ENCODE measurements around the gene UPK1A.

Gene UPK1A

DNA sequence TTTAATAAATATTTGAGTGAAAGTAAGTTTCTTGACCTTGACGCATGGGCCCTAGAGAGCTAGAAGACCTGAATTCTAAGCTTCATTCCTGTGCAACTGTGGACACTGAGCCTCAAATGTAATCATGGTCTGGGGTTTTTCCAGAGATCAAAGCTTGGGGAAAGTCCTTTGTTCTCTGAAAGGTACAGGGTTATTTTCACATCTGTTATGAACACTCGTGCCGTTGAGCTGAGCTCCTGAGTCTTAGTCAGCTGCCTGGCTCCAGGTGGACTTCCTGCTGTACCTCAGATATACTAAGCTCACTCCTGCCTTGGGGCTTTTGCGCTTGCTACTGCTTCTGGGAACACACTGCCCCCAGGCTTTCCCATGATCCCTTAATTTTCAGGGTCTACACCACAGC, 30.5 kb downstream of the UPK1A start:
- no peak for TF ChIP-seq POLR2A (IDR thresholded peaks at IDR 0.05; ENCODE audit: low read depth, low read length)
- no peak for TF ChIP-seq POLR2AphosphoS5 (IDR thresholded peaks at IDR 0.05; ENCODE audit: low read depth, low read length)
- no peak for TF ChIP-seq TAF1 (IDR thresholded peaks at IDR 0.05; ENCODE audit: borderline replicate concordance, low read depth, low read length)
- DNase-seq (ENCODE audit: insufficient read length) (no peak), FAIRE-seq (peak; percentile 82)

DNA sequence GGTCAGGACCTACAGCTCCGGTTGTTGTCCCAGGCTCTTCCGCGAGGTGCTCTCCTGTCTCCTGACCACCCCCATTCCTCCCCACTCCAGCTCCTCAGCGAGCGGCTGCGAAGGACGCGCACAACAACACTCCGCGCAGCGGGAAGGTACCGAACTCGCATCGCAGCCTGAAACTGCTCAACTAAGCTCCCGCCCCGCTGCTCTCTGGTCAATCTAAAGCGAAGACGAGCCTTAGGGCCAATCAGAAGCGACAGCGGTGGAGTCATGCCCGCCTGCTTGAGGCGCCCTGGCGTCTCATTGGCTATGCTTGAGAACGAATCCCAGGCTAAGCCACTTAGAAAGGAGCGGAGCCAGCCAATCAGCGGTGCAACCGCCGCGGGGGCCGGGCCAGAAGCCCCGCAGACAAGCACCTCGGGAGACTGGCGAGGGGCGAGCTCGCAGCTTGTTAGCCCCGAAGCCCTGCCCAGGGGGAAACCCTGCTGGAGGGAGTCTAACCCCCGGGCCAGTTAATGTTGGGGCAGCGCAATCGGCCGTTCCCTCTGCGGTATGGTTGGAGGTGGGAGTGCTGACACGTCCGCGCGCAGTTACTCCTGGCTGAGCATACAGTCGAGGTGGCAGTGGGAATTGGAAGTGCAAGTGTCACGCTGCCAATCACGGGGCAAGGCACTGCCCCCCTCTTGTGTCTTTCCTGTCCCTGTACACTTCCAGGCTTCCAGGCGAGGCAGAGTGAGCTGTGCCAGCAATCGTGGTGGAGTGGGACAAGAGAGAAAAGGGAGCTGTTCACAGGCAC, 36.1 kb downstream of the UPK1A start:
- TF ChIP-seq TAF1 (IDR thresholded peaks at IDR 0.05; ENCODE audit: borderline replicate concordance, low read depth, low read length) (no peak), POLR2A (IDR thresholded peaks at IDR 0.05; ENCODE audit: low read depth, low read length) (peak; percentile 81), POLR2AphosphoS5 (IDR thresholded peaks at IDR 0.05; ENCODE audit: low read depth, low read length) (peak; percentile 57; the same call in 1 of the 2 replicates)
- FAIRE-seq (peak; percentile 100), DNase-seq (ENCODE audit: insufficient read length) (peak; percentile 95)

DNA sequence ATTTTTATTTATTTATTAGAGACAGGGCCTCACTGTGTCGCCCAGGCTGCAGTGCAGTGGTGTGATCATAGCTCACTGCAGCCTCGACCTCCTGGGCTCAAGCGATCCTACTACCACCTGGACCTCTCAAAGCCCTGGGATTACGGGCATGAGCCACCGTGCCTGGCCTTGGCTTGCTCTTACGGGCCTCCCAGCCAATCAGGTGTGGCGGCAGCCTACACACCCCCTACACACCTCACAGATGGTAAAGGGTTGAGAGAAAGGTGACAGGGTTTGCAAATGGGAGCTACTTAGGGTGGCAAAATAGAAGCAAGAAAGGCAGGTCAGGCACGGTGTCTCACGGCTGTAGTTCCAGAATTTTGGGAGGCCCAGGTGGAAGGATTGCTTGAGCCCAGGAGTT, 37.0 kb downstream of the UPK1A start:
- TF ChIP-seq TAF1 (IDR thresholded peaks at IDR 0.05; ENCODE audit: borderline replicate concordance, low read depth, low read length) (no peak), POLR2AphosphoS5 (IDR thresholded peaks at IDR 0.05; ENCODE audit: low read depth, low read length) (no peak), POLR2A (IDR thresholded peaks at IDR 0.05; ENCODE audit: low read depth, low read length) (no peak)
- no peak for DNase-seq (ENCODE audit: insufficient read length)
- FAIRE-seq = peak; percentile 21

DNA sequence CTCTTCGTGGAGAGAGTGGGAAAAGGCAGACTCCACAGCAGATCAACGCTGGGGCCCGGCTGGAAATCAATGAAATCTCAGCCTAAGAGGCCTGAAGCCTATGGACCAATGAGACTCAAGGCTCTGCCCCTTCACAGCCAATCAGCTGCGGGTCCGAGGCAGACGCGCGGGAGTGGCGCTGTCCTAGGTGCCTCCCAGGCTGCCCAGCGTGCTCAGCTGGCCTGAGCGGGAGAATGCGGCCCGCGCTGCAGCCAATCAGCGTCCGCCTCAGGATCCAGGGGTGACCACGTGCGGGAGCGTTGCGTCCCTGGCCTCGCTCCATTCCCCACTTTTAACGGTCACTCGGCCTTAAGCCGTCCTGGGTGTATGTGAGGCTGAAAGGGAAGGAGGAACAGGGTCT, 37.9 kb downstream of the UPK1A start, which contains the start of gene ZBTB32:
Gene ZBTB32 (plus strand): TSS at position 341 of the 400 bp plus-strand sequence. CDS start 10,069 bp downstream, outside the sequence.
- TF ChIP-seq TAF1 (IDR thresholded peaks at IDR 0.05; ENCODE audit: borderline replicate concordance, low read depth, low read length) = no peak
- DNase-seq (ENCODE audit: insufficient read length) (peak; percentile 21), FAIRE-seq (no peak)

DNA sequence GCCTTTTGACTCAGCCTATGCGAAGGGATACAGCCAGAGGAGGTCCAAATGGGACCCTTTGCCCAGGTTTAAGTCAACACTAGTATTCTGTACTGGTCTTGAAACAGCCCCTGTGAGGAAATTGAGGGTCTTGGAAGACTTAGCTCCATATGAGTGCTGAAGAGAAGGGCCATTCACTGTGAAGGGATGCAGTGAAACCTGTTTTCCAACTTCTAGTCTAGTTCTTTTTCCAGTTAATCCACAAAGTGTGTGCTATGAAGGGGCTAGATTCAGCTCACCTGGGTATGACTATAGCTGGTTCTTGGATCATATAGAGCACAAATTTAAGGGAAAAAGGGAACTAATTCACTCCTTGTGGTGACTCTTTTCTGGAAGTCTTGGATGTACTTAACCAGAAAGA, 42.1 kb downstream of the UPK1A start:
- FAIRE-seq (no peak), DNase-seq (ENCODE audit: insufficient read length) (no peak)
- TF ChIP-seq TAF1 (IDR thresholded peaks at IDR 0.05; ENCODE audit: borderline replicate concordance, low read depth, low read length) (no peak), POLR2A (IDR thresholded peaks at IDR 0.05; ENCODE audit: low read depth, low read length) (no peak), POLR2AphosphoS5 (IDR thresholded peaks at IDR 0.05; ENCODE audit: low read depth, low read length) (no peak)

DNA sequence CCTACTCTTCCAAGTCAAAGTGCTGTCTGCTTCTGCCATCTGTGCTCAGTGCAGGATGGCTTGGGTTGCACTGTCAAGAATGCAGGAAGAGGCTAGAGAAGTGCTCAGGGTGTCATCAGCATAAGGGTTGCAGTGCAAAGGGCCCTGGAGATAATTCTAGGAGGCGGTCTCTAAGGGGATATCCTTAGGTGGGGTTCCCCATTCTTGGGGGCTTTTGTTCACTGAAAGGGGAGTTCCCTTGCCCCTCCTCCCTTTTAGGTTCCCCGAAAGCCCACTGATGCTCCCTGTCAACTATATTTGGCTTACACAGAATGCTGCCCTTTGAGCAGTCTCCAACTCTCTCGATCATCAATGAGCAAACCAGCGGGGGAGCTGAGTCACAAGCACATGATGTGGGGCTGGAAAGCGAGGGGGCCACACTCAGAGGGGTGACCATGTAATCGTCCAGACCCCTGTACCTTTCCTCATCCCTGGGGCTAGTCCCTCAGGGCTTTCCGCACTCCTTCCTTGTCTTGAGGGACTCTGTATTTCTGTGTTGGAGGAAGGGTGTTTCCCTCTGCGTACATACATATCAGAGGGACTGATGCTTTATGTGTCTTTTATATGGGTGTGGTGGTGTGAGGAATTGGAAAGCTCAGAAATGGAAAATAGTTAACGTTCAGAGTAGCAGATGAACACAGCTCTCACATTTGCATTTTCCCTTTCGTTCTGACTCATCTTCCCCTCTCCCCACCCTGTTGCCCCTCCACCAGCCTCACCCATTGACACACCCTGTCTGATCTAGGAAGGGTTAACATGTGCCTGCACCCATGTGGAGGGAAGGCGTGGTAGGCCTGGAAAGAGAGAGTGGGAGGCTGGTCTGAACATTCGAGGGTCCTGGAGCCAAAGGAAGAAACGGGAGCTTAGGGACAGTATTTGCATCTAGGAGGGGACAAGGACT, 44.7 kb downstream of the UPK1A start:
- TF ChIP-seq POLR2AphosphoS5 (IDR thresholded peaks at IDR 0.05; ENCODE audit: low read depth, low read length) = peak; percentile 79
- peak; percentile 17; the same call in 1 of the 2 replicates for TF ChIP-seq TAF1 (IDR thresholded peaks at IDR 0.05; ENCODE audit: borderline replicate concordance, low read depth, low read length)
- peak; percentile 53; the same call in 1 of the 2 replicates for TF ChIP-seq POLR2A (IDR thresholded peaks at IDR 0.05; ENCODE audit: low read depth, low read length)
- DNase-seq (ENCODE audit: insufficient read length) = peak; percentile 33
- FAIRE-seq = peak; percentile 95

DNA sequence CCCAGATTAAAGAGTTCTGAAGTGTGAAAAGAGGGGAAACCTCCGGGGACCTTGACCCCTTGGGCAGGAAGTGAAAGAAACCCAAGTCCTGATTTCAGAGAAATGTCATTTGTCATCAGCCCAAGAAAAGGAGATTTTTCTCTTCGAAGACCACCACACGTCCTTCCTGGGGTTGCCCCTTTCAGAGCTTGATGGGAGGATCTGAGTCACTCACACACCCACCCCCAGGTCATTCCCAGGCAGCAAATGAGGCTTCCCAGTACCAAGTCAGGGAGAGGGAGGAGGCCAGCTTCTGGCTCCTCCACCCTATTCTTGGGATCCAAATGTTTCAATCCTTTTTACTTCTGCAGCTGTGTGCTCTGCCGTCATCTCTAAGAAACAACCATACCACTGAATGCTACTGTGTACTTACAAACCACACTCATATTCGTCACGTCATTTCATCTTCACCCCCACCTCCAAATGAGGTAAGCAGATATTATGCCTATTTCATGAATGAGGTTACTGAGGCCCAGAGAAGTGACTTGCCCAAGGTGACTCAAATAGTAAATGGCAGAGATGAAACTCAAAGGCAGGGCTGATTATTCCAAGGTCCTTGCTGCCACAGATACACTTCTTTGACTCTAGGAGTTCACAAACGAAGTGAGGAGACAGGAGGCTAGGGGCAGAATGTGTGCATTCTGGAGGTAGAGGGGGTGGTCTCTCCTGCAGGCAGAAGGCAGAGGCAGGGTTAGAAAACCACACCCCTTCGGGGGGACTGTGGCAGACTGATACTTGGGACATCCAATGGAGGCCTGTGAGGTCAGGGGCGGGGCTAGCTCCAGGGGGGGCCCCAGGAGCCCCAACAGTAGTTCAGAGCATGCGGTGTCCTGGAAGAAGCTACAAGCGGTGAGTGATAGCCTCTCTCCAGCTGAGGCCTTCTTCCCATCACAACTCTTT, 46.5 kb downstream of the UPK1A start:
- DNase-seq (ENCODE audit: insufficient read length) = peak; percentile 73
- TF ChIP-seq POLR2A (IDR thresholded peaks at IDR 0.05; ENCODE audit: low read depth, low read length) (peak; percentile 79), POLR2AphosphoS5 (IDR thresholded peaks at IDR 0.05; ENCODE audit: low read depth, low read length) (peak; percentile 96), TAF1 (IDR thresholded peaks at IDR 0.05; ENCODE audit: borderline replicate concordance, low read depth, low read length) (peak; percentile 90)
- peak; percentile 94 for FAIRE-seq

DNA sequence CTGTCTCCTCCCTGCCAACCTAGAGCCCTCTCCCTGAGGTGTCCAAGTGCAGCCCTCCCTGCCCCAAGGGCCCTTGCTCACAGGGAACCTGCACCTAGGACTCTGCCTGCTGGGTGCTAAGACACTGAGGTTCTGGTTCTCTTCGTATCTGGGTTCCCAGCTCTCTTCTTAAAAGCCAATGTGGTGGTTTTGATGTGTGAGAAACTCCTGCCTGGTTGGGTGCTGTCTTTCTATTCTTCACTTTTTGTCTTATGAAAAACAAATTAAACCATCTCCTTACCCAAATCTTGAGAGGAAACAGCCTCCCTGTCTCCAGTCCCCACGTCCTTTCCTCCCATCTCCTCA, 47.2 kb downstream of the UPK1A start:
- FAIRE-seq = no peak
- no peak for DNase-seq (ENCODE audit: insufficient read length)
- TF ChIP-seq POLR2AphosphoS5 (IDR thresholded peaks at IDR 0.05; ENCODE audit: low read depth, low read length) (no peak), POLR2A (IDR thresholded peaks at IDR 0.05; ENCODE audit: low read depth, low read length) (no peak), TAF1 (IDR thresholded peaks at IDR 0.05; ENCODE audit: borderline replicate concordance, low read depth, low read length) (no peak)

DNA sequence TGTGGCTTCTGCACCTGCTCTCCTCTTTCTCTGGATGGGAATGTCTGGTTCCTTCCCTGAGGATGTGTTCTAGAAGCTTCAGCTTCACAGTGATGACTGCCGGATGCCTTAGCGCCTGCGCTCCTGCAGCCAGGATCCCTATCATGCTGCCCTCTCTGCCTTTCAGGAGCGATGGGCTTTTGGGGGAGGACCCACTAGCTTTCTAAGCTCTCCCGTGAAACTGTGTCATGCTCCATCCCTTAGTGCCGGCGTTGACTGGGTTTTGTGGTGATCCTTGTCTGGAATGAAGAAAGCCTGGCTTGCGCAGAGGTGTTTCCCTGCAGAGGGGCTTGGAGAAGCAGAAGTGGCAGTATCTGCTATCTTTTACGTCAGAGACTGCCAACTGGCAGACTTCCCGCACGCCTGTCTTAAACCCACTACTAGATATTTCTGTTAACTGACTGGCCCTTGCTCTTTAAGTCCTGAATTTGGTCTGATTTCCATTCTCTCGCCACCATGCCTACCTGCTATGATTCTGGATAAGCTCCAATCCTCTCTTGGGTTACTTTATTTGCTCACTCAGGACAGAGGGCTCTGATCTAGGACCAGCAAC, 47.7 kb downstream of the UPK1A start:
- no peak for DNase-seq (ENCODE audit: insufficient read length)
- peak; percentile 84 for FAIRE-seq
- TF ChIP-seq POLR2AphosphoS5 (IDR thresholded peaks at IDR 0.05; ENCODE audit: low read depth, low read length) (no peak), TAF1 (IDR thresholded peaks at IDR 0.05; ENCODE audit: borderline replicate concordance, low read depth, low read length) (no peak)

DNA sequence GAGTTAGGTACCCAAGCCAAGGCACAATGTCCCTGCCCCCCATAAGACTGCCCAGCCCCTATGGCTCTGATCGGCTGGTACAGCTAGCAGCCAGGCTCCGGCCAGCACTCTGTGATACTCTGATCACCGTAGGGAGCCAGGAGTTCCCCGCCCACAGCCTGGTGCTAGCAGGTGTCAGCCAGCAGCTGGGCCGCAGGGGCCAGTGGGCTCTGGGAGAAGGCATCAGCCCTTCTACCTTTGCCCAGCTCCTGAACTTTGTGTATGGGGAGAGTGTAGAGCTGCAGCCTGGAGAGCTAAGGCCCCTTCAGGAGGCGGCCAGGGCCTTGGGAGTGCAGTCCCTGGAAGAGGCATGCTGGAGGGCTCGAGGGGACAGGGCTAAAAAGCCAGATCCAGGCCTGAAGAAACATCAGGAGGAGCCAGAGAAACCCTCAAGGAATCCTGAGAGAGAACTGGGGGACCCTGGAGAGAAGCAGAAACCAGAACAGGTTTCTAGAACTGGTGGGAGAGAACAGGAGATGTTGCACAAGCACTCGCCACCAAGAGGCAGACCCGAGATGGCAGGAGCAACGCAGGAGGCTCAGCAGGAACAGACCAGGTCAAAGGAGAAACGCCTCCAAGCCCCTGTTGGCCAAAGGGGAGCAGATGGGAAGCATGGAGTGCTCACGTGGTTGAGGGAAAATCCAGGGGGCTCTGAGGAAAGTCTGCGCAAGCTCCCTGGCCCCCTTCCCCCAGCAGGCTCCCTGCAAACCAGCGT, 48.5 kb downstream of the UPK1A start:
- DNase-seq (ENCODE audit: insufficient read length) = no peak
- peak; percentile 83 for FAIRE-seq
- TF ChIP-seq POLR2AphosphoS5 (IDR thresholded peaks at IDR 0.05; ENCODE audit: low read depth, low read length) (no peak), POLR2A (IDR thresholded peaks at IDR 0.05; ENCODE audit: low read depth, low read length) (peak; percentile 48; the same call in 1 of the 2 replicates)
